H9 (cell line): ENCODE measurements around the gene IL12RB2. TPM values are rescaled to one million over a fixed set of nuclear protein-coding genes. Genes with fewer than 3 reads are reported as not detected.

ENCODE experiments used
- DNase-seq: peaks from one replicate; pipeline ENCODE4 v3.0.0-alpha.2; 2017
- H2AFZ ChIP-seq: one replicate; pipeline ENCODE4 v1.6.1; 2013; ENCODE audit warnings: mild to moderate bottlenecking, low read length, control low read depth, moderate library complexity
- H2AK5ac ChIP-seq: 2 replicates; pipeline ENCODE4 v1.6.1; 2013; ENCODE audit warnings: low read length, control low read depth, mixed read lengths; ENCODE audit not compliant: insufficient read length
- H2BK120ac ChIP-seq: one replicate; pipeline ENCODE4 v1.6.1; 2013; ENCODE audit warnings: low read depth, mild to moderate bottlenecking, low read length, control low read depth, inconsistent platforms; ENCODE audit not compliant: poor library complexity, severe bottlenecking
- H2BK12ac ChIP-seq: 2 replicates; pipeline ENCODE4 v1.6.1; 2013; ENCODE audit warnings: low read length, control low read depth, mixed read lengths, low read depth; ENCODE audit not compliant: insufficient read length
- H2BK15ac ChIP-seq: 2 replicates; pipeline ENCODE4 v1.6.1; 2013; ENCODE audit warnings: low read depth, low read length, control low read depth
- H2BK20ac ChIP-seq: one replicate; pipeline ENCODE4 v1.6.1; 2013; ENCODE audit warnings: low read depth, mild to moderate bottlenecking, low read length, control low read depth, inconsistent platforms; ENCODE audit not compliant: poor library complexity, severe bottlenecking
- H2BK5ac ChIP-seq: 2 replicates; pipeline ENCODE4 v1.6.1; 2013; ENCODE audit warnings: low read length, control low read depth, mixed read lengths; ENCODE audit not compliant: insufficient read length
- H3K14ac ChIP-seq: 2 replicates; pipeline ENCODE4 v1.6.1; 2013; ENCODE audit warnings: low read length, control low read depth; ENCODE audit not compliant: insufficient read depth
- H3K18ac ChIP-seq: 2 replicates; pipeline ENCODE4 v1.6.1; 2013; ENCODE audit warnings: low read depth, mild to moderate bottlenecking, mixed read lengths, low read length, control low read depth; ENCODE audit not compliant: insufficient read length
- H3K23ac ChIP-seq: 2 replicates; pipeline ENCODE4 v1.6.1; 2013; ENCODE audit warnings: low read length, control low read depth, mixed read lengths, low read depth; ENCODE audit not compliant: insufficient read length
- H3K23me2 ChIP-seq: 2 replicates; pipeline ENCODE4 v1.6.1; 2013; ENCODE audit warnings: low read depth, mild to moderate bottlenecking, mixed read lengths, low read length, control low read depth; ENCODE audit not compliant: insufficient read length, poor library complexity, severe bottlenecking
- H3K27ac ChIP-seq: 2 replicates; pipeline ENCODE4 v1.5.1; 2013; ENCODE audit warnings: low read length, control low read depth, mixed read lengths, low read depth; ENCODE audit not compliant: insufficient read length
- H3K27me3 ChIP-seq: 2 replicates; pipeline ENCODE4 v1.6.1; 2013; ENCODE audit warnings: low read length, control low read depth, inconsistent platforms; ENCODE audit not compliant: insufficient read depth
- H3K4ac ChIP-seq: 2 replicates; pipeline ENCODE4 v1.6.1; 2013; ENCODE audit warnings: low read depth, mild to moderate bottlenecking, control low read depth, inconsistent platforms, low read length, moderate library complexity
- H3K4me1 ChIP-seq: 2 replicates; pipeline ENCODE4 v1.6.1; 2013; ENCODE audit warnings: low read length, control low read depth, inconsistent platforms; ENCODE audit not compliant: insufficient read depth
- H3K4me2 ChIP-seq: 2 replicates; pipeline ENCODE4 v1.6.1; 2013; ENCODE audit warnings: low read length, control low read depth, mixed read lengths; ENCODE audit not compliant: insufficient read length, insufficient read depth
- H3K56ac ChIP-seq: 2 replicates; pipeline ENCODE4 v1.6.1; 2013; ENCODE audit warnings: low read depth, mild to moderate bottlenecking, mixed read lengths, low read length, control low read depth; ENCODE audit not compliant: insufficient read length
- H3K79me1 ChIP-seq: 2 replicates; pipeline ENCODE4 v1.6.1; 2013; ENCODE audit warnings: low read depth, mild to moderate bottlenecking, moderate library complexity, low read length, control low read depth, inconsistent platforms; ENCODE audit not compliant: insufficient read depth, poor library complexity, severe bottlenecking
- H3K79me2 ChIP-seq: 2 replicates; pipeline ENCODE4 v1.6.1; 2013; ENCODE audit warnings: low read length, control low read depth, inconsistent platforms; ENCODE audit not compliant: insufficient read depth
- H3K9ac ChIP-seq: 2 replicates; pipeline ENCODE4 v1.6.1; 2013; ENCODE audit warnings: low read length, control low read depth, mixed read lengths; ENCODE audit not compliant: insufficient read length; ENCODE audit errors: extremely low read depth
- H3K9me3 ChIP-seq: one replicate; pipeline ENCODE4 v1.6.1; 2013; ENCODE audit warnings: low read depth, low read length, inconsistent platforms; ENCODE audit not compliant: control insufficient read depth
- H3T11ph ChIP-seq: one replicate; pipeline ENCODE4 v1.6.1; 2013; ENCODE audit warnings: mild to moderate bottlenecking, low read length, control low read depth, inconsistent platforms
- H4K20me1 ChIP-seq: one replicate; pipeline ENCODE4 v1.6.1; 2013; ENCODE audit not compliant: control insufficient read depth, insufficient read length, insufficient read depth
- H4K5ac ChIP-seq: 2 replicates; pipeline ENCODE4 v1.6.1; 2013; ENCODE audit warnings: low read depth, mild to moderate bottlenecking, mixed read lengths, low read length, control low read depth; ENCODE audit not compliant: insufficient read length
- H4K8ac ChIP-seq: replicated peaks from 2 replicates; pipeline ENCODE4 v1.6.1; 2013; ENCODE audit warnings: low read length, control low read depth, mixed read lengths, low read depth; ENCODE audit not compliant: insufficient read length
- H4K91ac ChIP-seq: 2 replicates; pipeline ENCODE4 v1.6.1; 2013; ENCODE audit warnings: low read depth, mild to moderate bottlenecking, moderate library complexity, mixed read lengths, low read length, control low read depth; ENCODE audit not compliant: insufficient read length
- H3K27ac Mint-ChIP-seq, 3 experiments: 2 replicates in 2 of 3; 3 replicates in 1 of 3; pipeline ENCODE4 v1.8.0; 2020 to 2021; ENCODE audit warnings: mixed read lengths in 3 of 3, mild to moderate bottlenecking in 1 of 3, moderate library complexity in 1 of 3
- H3K27me3 Mint-ChIP-seq: 2 replicates; pipeline ENCODE4 v1.8.0; 2021; ENCODE audit warnings: low read depth, mild to moderate bottlenecking, moderate library complexity, mixed read lengths
- H3K36me3 Mint-ChIP-seq, 3 experiments: 2 replicates in 2 of 3; 3 replicates in 1 of 3; pipeline ENCODE4 v1.8.0; 2020 to 2021; ENCODE audit warnings: low read depth in 3 of 3, mixed read lengths in 3 of 3; ENCODE audit not compliant: insufficient read depth in 1 of 3
- H3K4me1 Mint-ChIP-seq, 2 experiments: 2 replicates each; pipeline ENCODE4 v1.8.0; 2020; ENCODE audit warnings: mixed read lengths in 2 of 2
- H3K4me3 Mint-ChIP-seq, 2 experiments: 2 replicates in 1 of 2; 3 replicates in 1 of 2; pipeline ENCODE4 v1.8.0; 2020 to 2021; ENCODE audit warnings: mild to moderate bottlenecking in 2 of 2, mixed read lengths in 2 of 2, moderate library complexity in 1 of 2
- H3K9me3 Mint-ChIP-seq, 2 experiments: 2 replicates in 1 of 2; 3 replicates in 1 of 2; pipeline ENCODE4 v1.8.0; 2020; ENCODE audit warnings: mild to moderate bottlenecking in 2 of 2, mixed read lengths in 2 of 2, moderate library complexity in 1 of 2
- WGBS: extraction: QIAGEN DNeasy Blood & Tissue Kit; methylation state at CpG from one replicate; pipeline ENCODE4 v1.1.7; 2013; ENCODE audit warnings: missing lambda C conversion rate, low lambda C conversion rate, mixed read lengths; ENCODE audit not compliant: insufficient read length; ENCODE audit errors: extremely low coverage; 5-methylcytosine and 5-hydroxymethylcytosine counted together
- total RNA-seq: library from RNA; stranded (reverse); gene quantifications from 2 replicates; pipeline ENCODE4 v1.2.1, GENCODE V29; 2021
- TF ChIP-seq, protein P1 (sequence below): fragments of 200-600 bp; sonication (generic); conservative IDR thresholded peaks from 3 replicates; pipeline ENCODE4 v1.8.0; 2021; ENCODE audit warnings: antibody characterized with exemption, mild to moderate bottlenecking

Gene IL12RB2
- total RNA-seq, 1 experiment from 2014 or later = 0.77 TPM

DNA sequence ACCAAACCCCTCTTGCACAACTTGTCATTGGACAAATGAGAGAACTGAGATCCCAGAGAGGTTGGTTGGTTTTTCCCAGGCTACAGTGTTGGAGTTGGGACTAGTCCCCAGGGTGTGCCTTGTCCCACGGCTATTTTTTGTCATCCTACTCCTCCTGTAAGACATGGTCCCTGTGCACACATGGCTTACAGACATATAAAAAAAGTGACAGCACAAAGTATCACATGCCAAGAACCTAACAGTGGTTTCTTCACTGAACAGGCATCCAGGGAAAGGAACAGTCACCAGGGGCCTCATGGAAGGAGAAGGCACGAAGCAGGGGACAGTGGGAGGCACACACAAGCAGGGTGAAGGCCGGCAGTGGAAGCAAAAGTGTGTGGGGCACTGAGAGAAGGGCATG, 86.1 kb downstream of the IL12RB2 start:
- H3K27ac ChIP-seq = no peak overlapping the region
- Mint-ChIP-seq H3K27ac (0 out of 7 replicates have a peak overlapping the region, but pooled peaks of 1 of the 3 experiments have one; percentile 88), H3K4me1 (peaks cover 33 to 41% of the 10 kb centered on the region in 2 experiments), H3K27me3 (no peaks in the 10 kb centered on the region), H3K4me3 (no peak overlapping the region), H3K9me3 (no peaks in the 10 kb centered on the region), H3K36me3 (peaks cover 10 to 24% (median 23%) of the 10 kb centered on the region in 3 experiments)
- H2AK5ac ChIP-seq = no peak overlapping the region
- DNase-seq = no peak
- no peaks in the 10 kb centered on the region for H3K27me3 ChIP-seq
- H2BK120ac ChIP-seq = no peak overlapping the region
- no peak overlapping the region for H4K5ac ChIP-seq
- no peaks in the 10 kb centered on the region for H3K79me1 ChIP-seq
- peaks cover 6% of the 10 kb centered on the region for H3K4me1 ChIP-seq
- no peak overlapping the region for H2BK5ac ChIP-seq
- H3T11ph ChIP-seq = no peak overlapping the region
- H4K91ac ChIP-seq = no peak overlapping the region
- no peak overlapping the region for H3K4ac ChIP-seq
- no peaks in the 10 kb centered on the region for H3K9me3 ChIP-seq
- H3K79me2 ChIP-seq = no peaks in the 10 kb centered on the region
- H2BK12ac ChIP-seq = no peak overlapping the region
- H2AFZ ChIP-seq = no peak overlapping the region
- H4K8ac ChIP-seq = no peak overlapping the region
- H3K56ac ChIP-seq = no peak overlapping the region
- no peak overlapping the region for H3K14ac ChIP-seq
- no peak overlapping the region for H3K23ac ChIP-seq
- H2BK20ac ChIP-seq = no peak overlapping the region
- no peak overlapping the region for H2BK15ac ChIP-seq
- no peaks in the 10 kb centered on the region for H3K23me2 ChIP-seq
- H3K18ac ChIP-seq = no peak overlapping the region
- no peak overlapping the region for H3K9ac ChIP-seq
- no peak overlapping the region for H3K4me2 ChIP-seq
- H4K20me1 ChIP-seq = no peaks in the 10 kb centered on the region
- TF ChIP-seq, protein P1, sequence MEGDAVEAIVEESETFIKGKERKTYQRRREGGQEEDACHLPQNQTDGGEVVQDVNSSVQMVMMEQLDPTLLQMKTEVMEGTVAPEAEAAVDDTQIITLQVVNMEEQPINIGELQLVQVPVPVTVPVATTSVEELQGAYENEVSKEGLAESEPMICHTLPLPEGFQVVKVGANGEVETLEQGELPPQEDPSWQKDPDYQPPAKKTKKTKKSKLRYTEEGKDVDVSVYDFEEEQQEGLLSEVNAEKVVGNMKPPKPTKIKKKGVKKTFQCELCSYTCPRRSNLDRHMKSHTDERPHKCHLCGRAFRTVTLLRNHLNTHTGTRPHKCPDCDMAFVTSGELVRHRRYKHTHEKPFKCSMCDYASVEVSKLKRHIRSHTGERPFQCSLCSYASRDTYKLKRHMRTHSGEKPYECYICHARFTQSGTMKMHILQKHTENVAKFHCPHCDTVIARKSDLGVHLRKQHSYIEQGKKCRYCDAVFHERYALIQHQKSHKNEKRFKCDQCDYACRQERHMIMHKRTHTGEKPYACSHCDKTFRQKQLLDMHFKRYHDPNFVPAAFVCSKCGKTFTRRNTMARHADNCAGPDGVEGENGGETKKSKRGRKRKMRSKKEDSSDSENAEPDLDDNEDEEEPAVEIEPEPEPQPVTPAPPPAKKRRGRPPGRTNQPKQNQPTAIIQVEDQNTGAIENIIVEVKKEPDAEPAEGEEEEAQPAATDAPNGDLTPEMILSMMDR = no peak
- no CpG with 5 or more reads among the region's 3 CpGs for WGBS
